Activated naive CD8-positive, alpha-beta T cell treated with anti-CD3 and anti-CD28 coated beads for 36 hours (primary cell): ENCODE measurements around the gene SLC9B1. TPM values are rescaled to one million over a fixed set of nuclear protein-coding genes. Genes with fewer than 3 reads are reported as not detected.
"Not testable (repeated sequence)": the region's sequence is repeated elsewhere in the genome, so short reads cannot be mapped to it uniquely, and the experiment has no call there.

Experiments used
- DNase-seq: peaks from one replicate; pipeline ENCODE4 v3.0.0; 2021
- H3K27ac Mint-ChIP-seq: one replicate; pipeline ENCODE4 v1.8.0; 2022; ENCODE audit warnings: mild to moderate bottlenecking, moderate library complexity, mixed read lengths
- H3K27me3 Mint-ChIP-seq: one replicate; pipeline ENCODE4 v1.8.0; 2022; ENCODE audit warnings: mild to moderate bottlenecking, mixed read lengths
- H3K36me3 Mint-ChIP-seq: one replicate; pipeline ENCODE4 v1.8.0; 2021; ENCODE audit warnings: mild to moderate bottlenecking, mixed read lengths
- H3K4me1 Mint-ChIP-seq: one replicate; pipeline ENCODE4 v1.8.0; 2021; ENCODE audit warnings: mixed read lengths
- H3K4me3 Mint-ChIP-seq: one replicate; pipeline ENCODE4 v1.8.0; 2022; ENCODE audit warnings: mild to moderate bottlenecking, moderate library complexity, mixed read lengths
- H3K9me3 Mint-ChIP-seq: one replicate; pipeline ENCODE4 v1.8.0; 2022; ENCODE audit warnings: mixed read lengths
- total RNA-seq, 2 experiments: library from RNA; stranded (reverse); gene quantifications; one replicate each; pipeline ENCODE4 v1.2.3, GENCODE V29; 2021

Gene SLC9B1
- total RNA-seq, 2 experiments from 2014 or later = 1.0 to 1.2 TPM

- no peaks in the 10 kb centered on the region for H3K9me3 Mint-ChIP-seq
- peaks cover 8% of the 10 kb centered on the region for H3K36me3 Mint-ChIP-seq
- H3K27ac Mint-ChIP-seq = no peak overlapping the region
- no peaks in the 10 kb centered on the region for H3K27me3 Mint-ChIP-seq
- H3K4me1 Mint-ChIP-seq = peaks cover 5% of the 10 kb centered on the region
- H3K4me3 Mint-ChIP-seq = no peak overlapping the region
- DNase-seq = no peak
These were observed 5.5 kb upstream of the SLC9B1 start for GRCh38 chr4:103024996-103025395.

DNA sequence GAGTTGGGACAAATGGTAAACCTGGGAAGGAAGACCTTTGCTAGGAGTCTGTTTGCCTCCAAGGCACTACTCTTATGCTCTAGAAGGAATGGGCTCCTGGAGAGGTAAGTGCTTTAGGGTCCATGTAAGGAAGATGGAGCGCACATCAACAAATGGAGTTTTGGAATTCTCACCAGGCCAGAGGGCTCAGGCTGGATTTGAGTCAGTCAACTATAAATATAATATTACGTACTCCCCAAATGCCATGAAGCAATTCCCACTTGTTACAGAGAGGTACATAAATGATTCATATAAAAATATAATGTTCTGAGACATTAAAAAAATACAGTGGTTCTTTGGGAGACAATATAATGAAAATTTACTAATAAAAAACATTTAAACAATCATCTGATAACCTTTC is 1.6 kb upstream of the SLC9B1 start:
- Mint-ChIP-seq H3K27ac (no peak overlapping the region), H3K4me3 (no peak overlapping the region)

DNA sequence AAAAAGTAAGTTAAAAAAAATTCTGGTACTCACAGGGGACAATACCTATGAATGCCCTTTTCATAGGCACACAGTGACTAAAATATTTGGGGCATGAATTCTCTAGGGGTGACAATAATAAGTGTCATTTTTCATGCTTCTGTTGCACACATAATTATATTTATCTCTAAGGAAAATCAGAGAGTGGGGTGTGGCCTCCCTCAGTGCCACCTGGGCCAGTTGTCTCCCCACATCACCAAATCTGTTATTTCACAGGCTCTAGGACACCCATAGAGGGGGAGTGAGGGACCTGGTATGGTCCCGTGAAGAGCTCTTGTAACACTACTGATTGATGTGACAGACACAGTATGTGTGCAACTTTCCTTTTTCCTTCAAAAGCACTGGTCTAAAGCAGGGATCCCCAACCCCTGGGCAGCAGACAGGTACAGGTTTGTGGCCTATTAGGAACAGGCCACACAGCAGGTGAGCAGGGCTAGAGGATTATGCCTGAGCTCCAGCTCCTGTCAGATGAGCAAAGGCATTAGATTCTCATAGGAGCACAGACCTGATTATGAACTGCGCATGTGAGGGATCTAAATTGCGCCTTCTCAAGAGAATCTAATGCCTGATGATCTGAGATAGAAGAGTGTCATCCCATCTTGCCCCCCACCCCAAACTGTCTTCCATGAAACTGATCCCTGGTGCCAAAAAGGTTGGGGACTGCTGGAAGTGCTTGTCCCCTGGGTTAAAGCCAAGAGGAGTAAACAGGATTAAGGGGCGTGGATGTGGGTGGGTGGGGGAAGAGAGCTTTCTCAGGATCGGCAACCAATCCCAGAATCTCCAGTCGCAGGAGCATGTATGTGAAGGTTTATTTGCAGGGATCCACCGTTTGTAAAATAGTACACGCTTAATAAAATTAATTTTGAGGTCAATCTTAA is 856 bp downstream of the SLC9B1 start:
- peak overlapping the region; percentile 85 for H3K4me3 Mint-ChIP-seq
- no peak for DNase-seq
- peaks cover 19% of the 10 kb centered on the region for H3K4me1 Mint-ChIP-seq
- H3K36me3 Mint-ChIP-seq = peaks cover 5% of the 10 kb centered on the region
- no peaks in the 10 kb centered on the region for H3K9me3 Mint-ChIP-seq
- peak overlapping the region; percentile 89 for H3K27ac Mint-ChIP-seq
- no peaks in the 10 kb centered on the region for H3K27me3 Mint-ChIP-seq

More for the DNA sequence above, 1.6 kb upstream of the SLC9B1 start:
- DNase-seq = no peak
- Mint-ChIP-seq H3K27me3 (no peaks in the 10 kb centered on the region), H3K9me3 (no peaks in the 10 kb centered on the region), H3K4me1 (peaks cover 19% of the 10 kb centered on the region), H3K36me3 (peaks cover 9% of the 10 kb centered on the region)

GRCh38 chr4:103012551-103012950 is 7.0 kb downstream of the SLC9B1 start:
- no peaks in the 10 kb centered on the region for H3K4me1 Mint-ChIP-seq
- DNase-seq = no peak
- H3K27ac Mint-ChIP-seq = no peak overlapping the region
- H3K4me3 Mint-ChIP-seq = no peak overlapping the region
- H3K27me3 Mint-ChIP-seq = no peaks in the 10 kb centered on the region
- H3K36me3 Mint-ChIP-seq = no peaks in the 10 kb centered on the region
- no peaks in the 10 kb centered on the region for H3K9me3 Mint-ChIP-seq

GRCh38 chr4:103012060-103012459 is 7.4 kb downstream of the SLC9B1 start:
- no peak overlapping the region for H3K27ac Mint-ChIP-seq
- H3K27me3 Mint-ChIP-seq = no peaks in the 10 kb centered on the region
- H3K9me3 Mint-ChIP-seq = no peaks in the 10 kb centered on the region
- H3K36me3 Mint-ChIP-seq = no peaks in the 10 kb centered on the region
- H3K4me1 Mint-ChIP-seq = no peaks in the 10 kb centered on the region
- no peak for DNase-seq
- H3K4me3 Mint-ChIP-seq = no peak overlapping the region

- H3K27me3 Mint-ChIP-seq = no peaks in the 10 kb centered on the region
- no peaks in the 10 kb centered on the region for H3K9me3 Mint-ChIP-seq
- H3K4me1 Mint-ChIP-seq = no peaks in the 10 kb centered on the region
- H3K27ac Mint-ChIP-seq = no peak overlapping the region
- H3K4me3 Mint-ChIP-seq = no peak overlapping the region
- H3K36me3 Mint-ChIP-seq = no peaks in the 10 kb centered on the region
- no peak for DNase-seq
These were observed 8.0 kb downstream of the SLC9B1 start for GRCh38 chr4:103011378-103012025.

GRCh38 chr4:103010804-103011203 is 8.7 kb downstream of the SLC9B1 start:
- Mint-ChIP-seq H3K4me1 (no peaks in the 10 kb centered on the region), H3K27me3 (no peaks in the 10 kb centered on the region), H3K27ac (no peak overlapping the region), H3K36me3 (no peaks in the 10 kb centered on the region), H3K9me3 (no peaks in the 10 kb centered on the region), H3K4me3 (no peak overlapping the region)
- no peak for DNase-seq

DNA sequence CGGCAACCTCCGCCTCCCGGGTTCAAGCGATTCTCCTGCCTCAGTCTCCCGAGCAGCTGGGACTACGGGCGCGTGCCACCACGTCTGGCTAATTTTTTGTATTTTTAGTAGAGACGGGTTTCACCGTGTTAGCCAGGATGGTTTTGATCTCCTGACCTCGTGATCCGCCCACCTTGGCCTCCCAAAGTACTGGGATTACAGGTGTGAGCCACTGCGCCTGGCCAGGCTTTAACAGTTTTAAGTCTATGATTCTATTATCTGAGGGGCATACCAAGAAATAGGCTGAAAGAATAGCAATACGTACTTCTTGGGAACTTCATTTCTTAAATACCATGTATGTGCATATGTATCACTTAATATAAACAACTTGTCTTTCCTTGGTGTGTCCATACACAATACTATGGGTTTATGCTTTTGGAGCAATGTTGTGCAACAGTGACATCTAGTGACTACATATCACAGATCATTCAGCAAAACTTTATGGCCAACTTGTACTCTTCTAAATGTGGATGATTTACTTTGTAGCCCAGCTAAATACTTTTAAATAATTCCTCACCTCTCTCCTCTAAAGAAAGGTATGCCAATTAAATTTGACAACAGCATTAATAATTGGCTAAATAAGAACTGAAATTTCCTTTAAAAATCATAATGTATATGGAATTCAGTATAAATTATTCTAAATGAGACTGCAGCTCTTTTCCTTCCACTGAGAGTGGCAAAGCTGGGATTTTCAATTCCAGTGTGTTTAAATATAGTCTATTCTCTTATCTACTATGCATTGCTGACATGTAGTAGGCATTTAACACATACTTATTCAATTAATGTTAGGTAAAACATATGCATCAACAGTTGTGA is 10.4 kb downstream of the SLC9B1 start:
- H3K27ac Mint-ChIP-seq = no peak overlapping the region
- H3K4me1 Mint-ChIP-seq = no peaks in the 10 kb centered on the region
- H3K27me3 Mint-ChIP-seq = peaks cover under 1% of the 10 kb centered on the region
- no peaks in the 10 kb centered on the region for H3K9me3 Mint-ChIP-seq
- H3K36me3 Mint-ChIP-seq = no peaks in the 10 kb centered on the region
- no peak overlapping the region for H3K4me3 Mint-ChIP-seq
- DNase-seq = no peak

- Mint-ChIP-seq H3K4me3 (no peak overlapping the region), H3K27ac (no peak overlapping the region), H3K36me3 (peaks cover 10% of the 10 kb centered on the region), H3K4me1 (no peaks in the 10 kb centered on the region), H3K9me3 (peaks cover 2% of the 10 kb centered on the region), H3K27me3 (peaks cover 4% of the 10 kb centered on the region)
- DNase-seq = no peak
These were observed 17.0 kb downstream of the SLC9B1 start for GRCh38 chr4:103002551-103002950.

GRCh38 chr4:102994803-102995202 is 24.7 kb downstream of the SLC9B1 start:
- DNase-seq = no peak
- Mint-ChIP-seq H3K9me3 (peaks cover 14% of the 10 kb centered on the region), H3K36me3 (peaks cover 16% of the 10 kb centered on the region), H3K27me3 (no peaks in the 10 kb centered on the region), H3K4me3 (no peak overlapping the region), H3K27ac (no peak overlapping the region), H3K4me1 (peaks cover 2% of the 10 kb centered on the region)

GRCh38 chr4:102993985-102994384 is 25.5 kb downstream of the SLC9B1 start:
- H3K36me3 Mint-ChIP-seq = peaks cover 17% of the 10 kb centered on the region
- not testable (repeated sequence) for H3K27me3 Mint-ChIP-seq, H3K27ac Mint-ChIP-seq, DNase-seq, H3K4me3 Mint-ChIP-seq, H3K4me1 Mint-ChIP-seq
- peaks cover 14% of the 10 kb centered on the region for H3K9me3 Mint-ChIP-seq

- Mint-ChIP-seq H3K4me1 (peaks cover 15% of the 10 kb centered on the region), H3K4me3 (peak overlapping the region; percentile 55), H3K9me3 (peaks cover 7% of the 10 kb centered on the region), H3K27me3 (no peaks in the 10 kb centered on the region), H3K27ac (peak overlapping the region; percentile 93), H3K36me3 (peaks cover 23% of the 10 kb centered on the region)
- no peak for DNase-seq
These were observed 31.0 kb downstream of the SLC9B1 start for GRCh38 chr4:102988429-102989020.

- H3K4me1 Mint-ChIP-seq = no peaks in the 10 kb centered on the region
- no peak overlapping the region for H3K27ac Mint-ChIP-seq
- peaks cover 11% of the 10 kb centered on the region for H3K36me3 Mint-ChIP-seq
- DNase-seq = no peak
- H3K27me3 Mint-ChIP-seq = no peaks in the 10 kb centered on the region
- no peak overlapping the region for H3K4me3 Mint-ChIP-seq
- H3K9me3 Mint-ChIP-seq = peaks cover 17% of the 10 kb centered on the region
These were observed 38.5 kb downstream of the SLC9B1 start for GRCh38 chr4:102981005-102981404.

DNA sequence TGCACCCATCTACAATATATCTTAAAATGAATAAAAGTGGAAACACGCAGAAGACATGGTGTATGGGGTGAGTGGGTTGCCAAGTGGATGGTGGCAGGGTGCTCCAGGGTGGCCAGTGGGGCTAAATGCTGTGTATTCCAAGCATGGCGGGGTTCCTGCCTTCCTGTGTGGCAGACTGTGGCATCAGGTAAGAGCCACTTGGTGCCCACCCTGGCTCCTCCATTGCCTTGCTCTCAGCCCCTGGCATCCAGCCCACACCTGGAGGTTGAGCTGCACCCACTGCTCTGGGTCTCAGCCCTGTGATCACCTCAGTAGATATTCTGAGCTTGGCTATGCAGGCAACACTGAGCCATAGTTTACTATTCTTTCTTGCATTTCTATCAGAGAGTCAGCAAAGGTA is 57.7 kb downstream of the SLC9B1 start:
- not testable (repeated sequence) for H3K9me3 Mint-ChIP-seq, H3K36me3 Mint-ChIP-seq, DNase-seq, H3K27ac Mint-ChIP-seq, H3K4me1 Mint-ChIP-seq, H3K4me3 Mint-ChIP-seq, H3K27me3 Mint-ChIP-seq

DNA sequence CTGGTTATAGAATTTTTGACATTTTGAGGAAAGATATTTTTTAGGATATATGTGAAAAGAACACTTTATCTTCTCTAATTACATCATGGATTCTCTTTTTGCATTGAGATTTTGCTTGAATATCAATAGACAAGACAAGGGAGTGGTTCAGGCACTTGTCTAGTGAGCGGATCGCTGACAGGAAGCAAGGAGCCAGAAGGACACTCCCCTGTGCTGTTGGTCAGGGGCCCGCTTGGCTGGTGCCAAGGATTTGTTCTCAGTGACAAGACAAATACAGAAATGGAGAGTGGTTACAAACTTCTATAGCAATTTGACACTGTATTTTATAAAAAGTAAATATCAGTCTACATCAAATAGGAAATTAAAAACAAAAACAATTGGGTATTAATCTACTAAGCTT is 60.0 kb downstream of the SLC9B1 start:
- H3K36me3 Mint-ChIP-seq = peaks cover 17% of the 10 kb centered on the region
- no peaks in the 10 kb centered on the region for H3K27me3 Mint-ChIP-seq
- H3K9me3 Mint-ChIP-seq = peaks cover 14% of the 10 kb centered on the region
- no peak overlapping the region for H3K27ac Mint-ChIP-seq
- no peak for DNase-seq
- H3K4me1 Mint-ChIP-seq = no peaks in the 10 kb centered on the region
- H3K4me3 Mint-ChIP-seq = no peak overlapping the region
